ENCODE results near the gene CDC37L1. TPM values are rescaled to one million over a fixed set of nuclear protein-coding genes. Genes with fewer than 3 reads are reported as not detected.

Gene CDC37L1
- total and polyA plus RNA-seq, 2 of the 8 experiments (the other 6 are each of a cell fraction or from before 2014, with no cell fraction given), result 4.6 to 23.8 TPM

DNA sequence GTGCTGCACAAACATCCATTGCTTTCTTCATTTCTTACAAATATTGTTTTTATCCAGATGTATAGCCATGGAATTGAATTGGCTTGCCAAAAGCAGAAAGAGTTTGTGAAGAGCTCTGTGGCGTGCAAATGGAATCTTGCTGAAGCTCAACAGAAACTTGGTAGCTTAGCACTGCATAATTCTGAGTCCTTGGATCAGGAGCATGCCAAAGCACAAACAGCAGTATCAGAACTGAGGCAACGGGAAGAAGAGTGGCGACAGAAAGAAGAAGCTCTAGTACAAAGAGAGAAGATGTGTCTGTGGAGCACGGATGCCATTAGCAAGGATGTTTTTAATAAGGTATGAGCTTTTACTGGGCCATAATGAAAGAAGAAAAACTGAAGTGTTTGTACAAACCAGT, 5.5 kb downstream of the CDC37L1 start:
- Histone ChIP-seq H3K4ac (replicated peaks; ENCODE audit: insufficient read length, low read depth, low read length) (no peak overlapping the region), H3K56ac (replicated peaks; ENCODE audit: insufficient read length, low read depth, low read length) (no peak overlapping the region), H2BK15ac (ENCODE audit: low read length) (no peak overlapping the region), H3K4me2 (ENCODE audit: insufficient read depth in 1 of 2, low read depth in 2 of 2, low read length in 2 of 2) (no peak overlapping the region), H2BK20ac (ENCODE audit: low read length) (no peak overlapping the region), H3K79me1 (ENCODE audit: low read depth, low read length) (0 out of 2 replicates have a peak, but pooled peaks cover 2% of the 10 kb centered on the region), H2BK120ac (replicated peaks; ENCODE audit: low read depth, low read length) (no peak overlapping the region), H3K27ac (ENCODE audit: low read depth, low read length) (no peak overlapping the region), H2AK5ac (ENCODE audit: low read depth, low read length) (no peak overlapping the region), H2AFZ (ENCODE audit: low read length) (no peak overlapping the region), H3K23ac (ENCODE audit: insufficient read length) (no peak overlapping the region), H3K23me2 (ENCODE audit: low read depth, low read length) (peaks cover 6% of the 10 kb centered on the region), H3K9ac (replicated peaks in 1 of 4; ENCODE audit: extremely low read depth in 1 of 4, low read depth in 3 of 4, low read length in 3 of 4) (no peak overlapping the region), H3K9me3 (ENCODE audit: insufficient read depth in 2 of 2, low read depth in 1 of 2, low read length in 1 of 2) (no peaks in the 10 kb centered on the region), H3K18ac (ENCODE audit: extremely low read depth, low read length) (no peak overlapping the region), H4K91ac (replicated peaks; ENCODE audit: insufficient read length, low read length) (no peak overlapping the region), H3K27me3 (replicated peaks in 1 of 4; ENCODE audit: control insufficient read depth in 3 of 4, extremely low read depth in 1 of 4, insufficient read depth in 3 of 4, low read length in 3 of 4) (no peaks in the 10 kb centered on the region), H4K8ac (ENCODE audit: extremely low read depth, insufficient read depth, low read length) (no peak overlapping the region), H4K5ac (ENCODE audit: insufficient read length, low read depth, low read length) (no peak overlapping the region), H3K14ac (ENCODE audit: insufficient read length) (no peak overlapping the region), H3K4me3 (ENCODE audit: extremely low read depth in 1 of 4, insufficient read depth in 2 of 4, low read depth in 3 of 4, low read length in 4 of 4) (no peak overlapping the region), H2BK12ac (ENCODE audit: low read depth, low read length) (no peak overlapping the region), H3K36me3 (ENCODE audit: control insufficient read depth in 2 of 4, insufficient read depth in 4 of 4, low read length in 3 of 4) (peaks cover 4 to 36% (median 11%) of the 10 kb centered on the region in 4 experiments), H3K79me2 (ENCODE audit: control insufficient read depth in 1 of 2, insufficient read depth in 2 of 2, low read length in 2 of 2) (peaks cover 9 to 28% of the 10 kb centered on the region in 2 experiments; a peak in 3 of 4 replicates), H3K4me1 (replicated peaks in 1 of 4; ENCODE audit: control insufficient read depth in 3 of 4, insufficient read depth in 4 of 4, low read length in 3 of 4) (0 out of 7 replicates have a peak, but pooled peaks cover 0 to 4% (median 0%) of the 10 kb centered on the region in 4 experiments), H2BK5ac (ENCODE audit: low read depth, low read length) (no peak overlapping the region), H4K20me1 (replicated peaks in 1 of 2; ENCODE audit: control insufficient read depth in 1 of 2, insufficient read depth in 2 of 2, low read length in 2 of 2) (peaks cover 0 to 2% of the 10 kb centered on the region in 2 experiments)
- POLR2A ChIA-PET (ENCODE audit: partially characterized antibody), result no interaction called here
- TF ChIP-seq CHD2 (IDR thresholded peaks at IDR 0.05; ENCODE audit: low read length) (no peak), SIRT6 (IDR thresholded peaks at IDR 0.05; ENCODE audit: low read length) (no peak)
- WGBS, 2 experiments (ENCODE audit: extremely low coverage in 1 of 2, insufficient coverage in 1 of 2, insufficient read length in 1 of 2, insufficient replicate concordance in 2 of 2, low coverage in 1 of 2, low lambda C conversion rate in 2 of 2, missing lambda C conversion rate in 1 of 2), result 88% methylated on average over 4 of the region's 4 CpGs; no CpG with 5 or more reads in 1 of the 2 experiments
- CTCF ChIA-PET (ENCODE audit: partially characterized antibody), result no interaction called here
- FAIRE-seq (no peak), DNase-seq (ENCODE audit: low read depth in 1 of 2, low spot score in 2 of 2) (no peak)
